ENCODE data around the gene F2RL3. TPM values are rescaled to one million over a fixed set of nuclear protein-coding genes. Genes with fewer than 3 reads are reported as not detected.

Gene F2RL3
- total and polyA plus RNA-seq, 9 of the 15 experiments (the other 6 are each of a cell fraction or from before 2014, with no cell fraction given): 1.4 to 27.6 (median 11.9) TPM

- TF ChIP-seq ZNF398 (CRISPR knock-in tag; IDR thresholded peaks at IDR 0.05) (no peak), ZNF239 (CRISPR knock-in tag; IDR thresholded peaks at IDR 0.05) (no peak), RBFOX2 (IDR thresholded peaks at IDR 0.05; ENCODE audit: low read depth, low read length) (no peak), SLC30A9 (CRISPR knock-in tag; IDR thresholded peaks at IDR 0.05) (no peak), YY1 (IDR thresholded peaks at IDR 0.05; ENCODE audit: borderline replicate concordance in 1 of 3, control insufficient read depth in 1 of 3, extremely low read depth in 1 of 3, insufficient read depth in 3 of 3, insufficient read length in 1 of 3, insufficient replicate concordance in 2 of 3, low read depth in 1 of 3, low read length in 2 of 3) (peak in 1 of 3 experiments; percentile 5), ZNF408 (CRISPR knock-in tag; IDR thresholded peaks at IDR 0.05; ENCODE audit: low read depth) (no peak), BRD4 (IDR thresholded peaks at IDR 0.05) (0 out of 2 replicates have a peak, but pooled peaks have one; percentile 27), CCNT2 (IDR thresholded peaks at IDR 0.05; ENCODE audit: borderline replicate concordance, extremely low read depth, insufficient read length, low read depth, low read length) (no peak), STAT5A (IDR thresholded peaks at IDR 0.05; ENCODE audit: borderline replicate concordance, low read length) (no peak; the same call in 1 of the 2 replicates), NRF1 (conservative IDR thresholded peaks at IDR 0.05 in 1 of 2, IDR thresholded peaks at IDR 0.05 in 1 of 2) (peak in 1 of 2 experiments; percentile 29; a peak in 1 of 4 replicates), BRCA1 (IDR thresholded peaks at IDR 0.05) (no peak), BRCA1 (CRISPR knock-in tag; IDR thresholded peaks at IDR 0.05) (no peak), ZNF586 (CRISPR knock-in tag; conservative IDR thresholded peaks at IDR 0.05) (peak; percentile 73), SMARCC2 (IDR thresholded peaks at IDR 0.05; ENCODE audit: low read depth) (no peak; the same call in 1 of the 2 replicates), SMARCA5 (IDR thresholded peaks at IDR 0.05) (0 out of 2 replicates have a peak, but pooled peaks have one; percentile 17), NKRF (IDR thresholded peaks at IDR 0.05; ENCODE audit: borderline replicate concordance) (no peak), SAFB (IDR thresholded peaks at IDR 0.05; ENCODE audit: borderline replicate concordance, low read depth, low read length) (no peak), CBX8 (IDR thresholded peaks at IDR 0.05; ENCODE audit: borderline replicate concordance, extremely low read depth, low read depth, low read length, poor library complexity, severe bottlenecking) (no peak), ZNF384 (IDR thresholded peaks at IDR 0.05; ENCODE audit: low read depth, low read length) (no peak), SFPQ (IDR thresholded peaks at IDR 0.05; ENCODE audit: low read depth, low read length) (no peak)
These were observed 1.8 kb downstream of the F2RL3 start (continued) for GRCh38 chr19:16890461-16891184.
